ENCODE results near the gene TEDC1. TPM values are rescaled to one million over a fixed set of nuclear protein-coding genes. Genes with fewer than 3 reads are reported as not detected.

The TEDC1 gene
- total RNA-seq, 1 donor from 2014 or later: 13.6 TPM

DNA sequence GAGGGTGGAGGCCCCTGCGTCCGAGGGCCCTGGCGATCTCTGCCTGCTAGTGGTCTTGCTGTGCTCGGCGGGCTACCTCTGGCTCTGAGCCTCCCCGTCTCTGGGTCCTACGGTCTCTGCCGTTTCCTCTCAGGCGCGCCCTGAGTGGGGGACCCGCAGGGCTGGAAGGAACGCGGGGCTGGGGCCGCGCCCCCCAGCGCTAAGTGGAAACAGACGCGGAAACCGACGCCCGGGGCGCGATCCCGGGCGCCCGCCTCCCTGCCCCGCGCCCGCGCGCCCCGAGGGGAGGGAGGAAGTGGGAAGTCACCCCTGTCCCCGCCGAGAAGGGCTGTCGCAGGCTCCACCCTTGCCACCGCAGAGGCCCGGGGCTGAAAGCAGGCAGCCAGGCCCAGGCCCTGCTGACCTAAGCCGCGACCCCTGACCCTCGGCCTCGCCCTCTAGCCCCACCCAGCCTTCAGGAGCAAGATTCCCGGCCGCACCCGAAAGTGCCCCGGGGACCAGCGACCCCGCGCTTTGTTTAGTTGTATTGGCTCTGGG, 3.5 kb upstream of the TEDC1 start:
- H3K4me1 Mint-ChIP-seq: peaks cover 29% of the 10 kb centered on the region
- TF ChIP-seq, protein P1, sequence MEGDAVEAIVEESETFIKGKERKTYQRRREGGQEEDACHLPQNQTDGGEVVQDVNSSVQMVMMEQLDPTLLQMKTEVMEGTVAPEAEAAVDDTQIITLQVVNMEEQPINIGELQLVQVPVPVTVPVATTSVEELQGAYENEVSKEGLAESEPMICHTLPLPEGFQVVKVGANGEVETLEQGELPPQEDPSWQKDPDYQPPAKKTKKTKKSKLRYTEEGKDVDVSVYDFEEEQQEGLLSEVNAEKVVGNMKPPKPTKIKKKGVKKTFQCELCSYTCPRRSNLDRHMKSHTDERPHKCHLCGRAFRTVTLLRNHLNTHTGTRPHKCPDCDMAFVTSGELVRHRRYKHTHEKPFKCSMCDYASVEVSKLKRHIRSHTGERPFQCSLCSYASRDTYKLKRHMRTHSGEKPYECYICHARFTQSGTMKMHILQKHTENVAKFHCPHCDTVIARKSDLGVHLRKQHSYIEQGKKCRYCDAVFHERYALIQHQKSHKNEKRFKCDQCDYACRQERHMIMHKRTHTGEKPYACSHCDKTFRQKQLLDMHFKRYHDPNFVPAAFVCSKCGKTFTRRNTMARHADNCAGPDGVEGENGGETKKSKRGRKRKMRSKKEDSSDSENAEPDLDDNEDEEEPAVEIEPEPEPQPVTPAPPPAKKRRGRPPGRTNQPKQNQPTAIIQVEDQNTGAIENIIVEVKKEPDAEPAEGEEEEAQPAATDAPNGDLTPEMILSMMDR (IDR thresholded peaks at IDR 0.05; ENCODE audit: unreplicated experiment): no peak
- no peaks in the 10 kb centered on the region for H3K36me3 Mint-ChIP-seq
- H3K9me3 Mint-ChIP-seq: no peaks in the 10 kb centered on the region
- peaks cover 42% of the 10 kb centered on the region for H3K27me3 Mint-ChIP-seq (ENCODE audit: low read depth)
- H3K4me3 Mint-ChIP-seq: peak overlapping the region; percentile 50
- no peak for DNase-seq (ENCODE audit: low spot score in 2 of 2, unreplicated experiment in 2 of 2)
- H3K27ac Mint-ChIP-seq: no peak overlapping the region

- Mint-ChIP-seq H3K9me3 (no peaks in the 10 kb centered on the region), H3K4me3 (peak overlapping the region; percentile 34), H3K36me3 (no peaks in the 10 kb centered on the region), H3K27me3 (ENCODE audit: low read depth) (peaks cover 42% of the 10 kb centered on the region), H3K4me1 (peaks cover 28% of the 10 kb centered on the region), H3K27ac (peak overlapping the region; percentile 50)
- TF ChIP-seq, protein P1 (IDR thresholded peaks at IDR 0.05; ENCODE audit: unreplicated experiment): no peak
- DNase-seq (ENCODE audit: low spot score in 2 of 2, unreplicated experiment in 2 of 2): no peak
Measured at GRCh38 chr14:105487986-105488777, 2.9 kb upstream of the TEDC1 start.

- peaks cover 28% of the 10 kb centered on the region for H3K4me1 Mint-ChIP-seq
- no peak for DNase-seq (ENCODE audit: low spot score in 2 of 2, unreplicated experiment in 2 of 2)
- no peaks in the 10 kb centered on the region for H3K36me3 Mint-ChIP-seq
- TF ChIP-seq, protein P1 (IDR thresholded peaks at IDR 0.05; ENCODE audit: unreplicated experiment): no peak
- H3K27ac Mint-ChIP-seq: peak overlapping the region; percentile 95
- peak overlapping the region; percentile 69 for H3K4me3 Mint-ChIP-seq
- no peaks in the 10 kb centered on the region for H3K9me3 Mint-ChIP-seq
- peaks cover 42% of the 10 kb centered on the region for H3K27me3 Mint-ChIP-seq (ENCODE audit: low read depth)
Measured at GRCh38 chr14:105488781-105489541, 2.1 kb upstream of the TEDC1 start.

GRCh38 chr14:105489542-105490266, 1.3 kb upstream of the TEDC1 start:
- H3K9me3 Mint-ChIP-seq: no peaks in the 10 kb centered on the region
- peaks cover 37% of the 10 kb centered on the region for H3K27me3 Mint-ChIP-seq (ENCODE audit: low read depth)
- peaks cover 23% of the 10 kb centered on the region for H3K4me1 Mint-ChIP-seq
- peak overlapping the region; percentile 69 for H3K4me3 Mint-ChIP-seq
- DNase-seq (ENCODE audit: low spot score in 2 of 2, unreplicated experiment in 2 of 2): peak; percentile 81 to 89
- TF ChIP-seq, protein P1 (IDR thresholded peaks at IDR 0.05; ENCODE audit: unreplicated experiment): no peak
- H3K27ac Mint-ChIP-seq: peak overlapping the region; percentile 95
- no peaks in the 10 kb centered on the region for H3K36me3 Mint-ChIP-seq

- TF ChIP-seq, protein P1 (IDR thresholded peaks at IDR 0.05; ENCODE audit: unreplicated experiment): no peak
- H3K4me1 Mint-ChIP-seq: peaks cover 23% of the 10 kb centered on the region
- H3K27ac Mint-ChIP-seq: no peak overlapping the region
- H3K4me3 Mint-ChIP-seq: peak overlapping the region; percentile 69
- H3K36me3 Mint-ChIP-seq: no peaks in the 10 kb centered on the region
- peaks cover 33% of the 10 kb centered on the region for H3K27me3 Mint-ChIP-seq (ENCODE audit: low read depth)
- H3K9me3 Mint-ChIP-seq: no peaks in the 10 kb centered on the region
- no peak for DNase-seq (ENCODE audit: low spot score in 2 of 2, unreplicated experiment in 2 of 2)
Measured at GRCh38 chr14:105490267-105490571, 827 bp upstream of the TEDC1 start.
